K562 (cell line): ENCODE results near the gene ATF5. TPM values are rescaled to one million over a fixed set of nuclear protein-coding genes. Genes with fewer than 3 reads are reported as not detected.

Experiments
- ATAC-seq: fragments of 200-7000 bp; cut with Tn5 transposase; 3 replicates; pipeline ENCODE4 v1.9.1; 2020; ENCODE audit warnings: moderate library complexity
- BruUV-seq: library from RNA; stranded (reverse); fragments of 400-500 nt; replicated peaks from 2 replicates; lab custom pipeline; 2021; lab: Mats Ljungman, UMichigan
- CTCF ChIA-PET: fragments of 300-600 bp; formaldehyde crosslinking; extraction: SDS; loops from one replicate; lab custom pipeline; 2021; ENCODE audit warnings: low intra/inter-chr PET ratio; lab: Yijun Ruan, JAX
- POLR2A ChIA-PET: fragments of 300-600, 350-650 bp; sonication (Branson Sonifier 250); formaldehyde crosslinking; extraction: SDS; loops from one replicate; lab custom pipeline; 2021; ENCODE audit warnings: antibody characterized with exemption, inconsistent platforms; lab: Yijun Ruan, JAX
- DNase-seq, 4 experiments: peaks; one replicate each; pipeline versions ENCODE4 v3.0.0 to v3.0.0-alpha.2; 2011 to 2018; ENCODE audit warnings: low spot score in 3 of 4, mixed read lengths in 3 of 4; ENCODE audit errors: extremely low read depth in 1 of 4
- FAIRE-seq: peaks from 2 replicates; lab custom pipeline; 2011; peaks lifted over from hg19 to GRCh38; lab: Jason Lieb, UNC
- H2AFZ ChIP-seq: 2 replicates; pipeline ENCODE4 v1.6.0; 2011; ENCODE audit warnings: low read depth, low read length, control low read depth, inconsistent platforms
- H3K27ac ChIP-seq: fragments of 200-600 bp; 3 replicates; pipeline ENCODE4 v1.8.0; 2011; ENCODE audit warnings: low read depth, mild to moderate bottlenecking, control low read depth, inconsistent platforms, low read length, moderate library complexity, mixed read lengths; ENCODE audit errors: extremely low read depth
- H3K27me3 ChIP-seq, 2 experiments: fragments of 300-600 bp in 1 of 2; 2 replicates in 1 of 2; 3 replicates in 1 of 2; pipeline versions ENCODE4 v1.6.0 to v1.8.0; 2011; ENCODE audit warnings: inconsistent platforms in 2 of 2, low read length in 2 of 2, mild to moderate bottlenecking in 1 of 2, mixed read lengths in 1 of 2, moderate library complexity in 1 of 2; ENCODE audit not compliant: control insufficient read depth in 2 of 2, insufficient read depth in 2 of 2
- H3K36me3 ChIP-seq: fragments of 300-600 bp; 3 replicates; pipeline ENCODE4 v1.8.0; 2011; ENCODE audit warnings: mild to moderate bottlenecking, low read length, inconsistent platforms; ENCODE audit not compliant: control insufficient read depth, insufficient read depth
- H3K4me1 ChIP-seq, 2 experiments: fragments of 200-600 bp in 1 of 2; replicated peaks in 1 of 2; 2 replicates in 1 of 2; 3 replicates in 1 of 2; pipeline versions ENCODE4 v1.5.1 to v1.8.0; 2011; ENCODE audit warnings: inconsistent platforms in 2 of 2, low read length in 2 of 2, mild to moderate bottlenecking in 1 of 2, mixed read lengths in 1 of 2, moderate library complexity in 1 of 2; ENCODE audit not compliant: control insufficient read depth in 2 of 2, insufficient read depth in 2 of 2
- H3K4me2 ChIP-seq: 2 replicates; pipeline ENCODE4 v1.6.1; 2011; ENCODE audit warnings: low read length, control low read depth, inconsistent platforms, mixed read lengths; ENCODE audit not compliant: insufficient read depth
- H3K4me3 ChIP-seq: fragments of 200-600 bp; sonication (generic), shearing (Covaris generic); 2 replicates; pipeline ENCODE4 v1.5.1; 2016; ENCODE audit warnings: control low read depth, inconsistent platforms
- H3K79me2 ChIP-seq: fragments of 200-600 bp; 3 replicates; pipeline ENCODE4 v1.8.0; 2011; ENCODE audit warnings: low read length, inconsistent platforms; ENCODE audit not compliant: control insufficient read depth, insufficient read depth
- H3K9ac ChIP-seq, 2 experiments: 2 replicates each; pipeline versions ENCODE4 v1.6.0 to v1.6.1; 2011; ENCODE audit warnings: low read depth in 2 of 2, low read length in 2 of 2, control low read depth in 1 of 2, inconsistent platforms in 1 of 2, mild to moderate bottlenecking in 1 of 2, mixed read lengths in 1 of 2; ENCODE audit not compliant: insufficient read depth in 1 of 2
- H3K9me1 ChIP-seq: one replicate; pipeline ENCODE4 v1.6.0; 2011; ENCODE audit warnings: inconsistent platforms, mild to moderate bottlenecking, low read length, moderate library complexity; ENCODE audit not compliant: control insufficient read depth, insufficient read depth
- H3K9me3 ChIP-seq: replicated peaks from 2 replicates; pipeline ENCODE4 v1.5.1; 2011; ENCODE audit warnings: low read depth, low read length, inconsistent platforms; ENCODE audit not compliant: control insufficient read depth, insufficient read depth
- H4K20me1 ChIP-seq: replicated peaks from 2 replicates; pipeline ENCODE4 v1.6.1; 2011; ENCODE audit warnings: low read length, inconsistent platforms, mixed read lengths; ENCODE audit not compliant: control insufficient read depth, insufficient read depth
- C11orf30 ChIP-seq: fragments of 450-650 bp; IDR thresholded peaks from 2 replicates; pipeline ENCODE4 v1.6.1; 2016; ENCODE audit warnings: low read depth, mild to moderate bottlenecking
- CEBPB ChIP-seq: fragments of 450-650 bp; IDR thresholded peaks from 2 replicates; pipeline ENCODE4 v1.6.1; 2016; ENCODE audit warnings: missing genetic modification characterization, missing compliant biosample characterization
- FOXJ2 ChIP-seq: fragments of 200-800 bp; sonication (Bioruptor generic); IDR thresholded peaks from 2 replicates; pipeline ENCODE4 v1.6.1; 2016; ENCODE audit warnings: missing genetic modification characterization, missing compliant biosample characterization
- HOXB6 ChIP-seq: fragments of 250-450 bp; sonication (Bioruptor Pico); IDR thresholded peaks from 2 replicates; pipeline ENCODE4 v1.5.1; 2022; ENCODE audit warnings: mild to moderate bottlenecking, borderline replicate concordance
- MAFF ChIP-seq: IDR thresholded peaks from 2 replicates; pipeline ENCODE4 v1.6.1; 2012; ENCODE audit warnings: low read length, improper control_type of control experiment
- MIER1 ChIP-seq: fragments of 450-650 bp; IDR thresholded peaks from 2 replicates; pipeline ENCODE4 v1.6.1; 2016; ENCODE audit warnings: antibody characterized with exemption, mild to moderate bottlenecking, low read depth
- RAD51 ChIP-seq: fragments of 450-650 bp; IDR thresholded peaks from 2 replicates; pipeline ENCODE4 v1.7.1; 2016; ENCODE audit warnings: low read depth, mild to moderate bottlenecking, borderline replicate concordance
- UBTF ChIP-seq, 2 experiments: IDR thresholded peaks; 2 replicates each; pipeline ENCODE4 v1.6.1; 2012; ENCODE audit warnings: improper control_type of control experiment in 2 of 2, low read depth in 2 of 2, low read length in 2 of 2, borderline replicate concordance in 1 of 2
- ZC3H11A ChIP-seq: IDR thresholded peaks from 2 replicates; pipeline ENCODE4 v1.6.1; 2012; ENCODE audit warnings: low read depth, low read length, improper control_type of control experiment
- ZNF134 ChIP-seq: fragments of 250-450 bp; sonication (Bioruptor Pico); conservative IDR thresholded peaks from 2 replicates; pipeline ENCODE4 v1.4.0; 2020
- ZNF174 ChIP-seq: fragments of 250-450 bp; sonication (Bioruptor Pico); IDR thresholded peaks from 2 replicates; pipeline ENCODE4 v1.4.0; 2020; ENCODE audit warnings: mild to moderate bottlenecking
- ZNF239 ChIP-seq: fragments of 250-450 bp; sonication (Bioruptor Pico); IDR thresholded peaks from 2 replicates; pipeline ENCODE4 v1.4.0; 2020; ENCODE audit warnings: mild to moderate bottlenecking
- ZNF740 ChIP-seq, 3 experiments: fragments of 200-800 bp in 1 of 3; sonication (Bioruptor generic) in 1 of 3; sonication (generic) in 1 of 3; formaldehyde crosslinking in 1 of 3; IDR thresholded peaks; 2 replicates each; pipeline versions ENCODE4 v1.6.1 to v1.8.0; 2016 to 2022; ENCODE audit warnings: mild to moderate bottlenecking in 2 of 3, missing compliant biosample characterization in 2 of 3, missing genetic modification characterization in 2 of 3, missing genetic modification reagents in 1 of 3
- ZNF780A ChIP-seq: fragments of 250-450 bp; sonication (Bioruptor Pico); IDR thresholded peaks from 2 replicates; pipeline ENCODE4 v1.5.0; 2021; ENCODE audit warnings: mild to moderate bottlenecking
- WGBS: fragments of 100-300 bp; shearing (Covaris generic); methylation state at CpG from one replicate; pipeline ENCODE4 v1.1.6; 2016; ENCODE audit warnings: low coverage, mixed read lengths; ENCODE audit not compliant: insufficient coverage; ENCODE audit errors: missing lambda C conversion rate; 5-methylcytosine and 5-hydroxymethylcytosine counted together
- in situ Hi-C: fragments of 300-500 bp; cut with MboI; formaldehyde crosslinking; loops from 4 replicates; pipeline ENCODE4 v1.15.0; 2018; ENCODE audit warnings: inconsistent platforms, mixed read lengths
- intact Hi-C: fragments of 100-400 bp; cut with micrococcal nuclease; formaldehyde crosslinking; loops from 2 replicates; pipeline ENCODE4 v1.14.2; 2022
- polyA plus RNA-seq, 8 experiments: library from polyadenylated mRNA; depleted of rRNA in 4 of 8; stranded (reverse) in 5 of 8; unstranded in 3 of 8; fragments of >200 nt; fragmentation: Nextera tagmentation in 2 of 8; fragmentation: Illumina TruSeq in 1 of 8; extraction: Ambion mirVana in 2 of 8; extraction: Trizol in 1 of 8; gene quantifications; 2 replicates each; pipeline versions ENCODE4 v1.2.1 to v1.2.3, GENCODE V29; 2011 to 2014; ENCODE audit warnings: inconsistent platforms in 1 of 8, missing spikeins in 1 of 8
- total RNA-seq, 7 experiments: library from RNA; depleted of rRNA in 6 of 7; stranded (reverse); fragments of >200 nt in 6 of 7; fragmentation: Illumina TruSeq in 2 of 7; extraction: Trizol in 2 of 7; gene quantifications; 2 replicates each; pipeline versions ENCODE4 v1.2.1 to v1.2.3, GENCODE V29; 2011 to 2021; ENCODE audit warnings: low replicate concordance in 1 of 7

The ATF5 gene
- total and polyA plus RNA-seq, 9 of the 15 experiments (the other 6 are each of a cell fraction or from before 2014, with no cell fraction given), result 3.0 to 57.6 (median 11.1) TPM

- no peaks in the 10 kb centered on the region for H3K27me3 ChIP-seq
- no peak for FAIRE-seq
- H4K20me1 ChIP-seq, result no peaks in the 10 kb centered on the region
- peak overlapping the region in 1 of 2 experiments; percentile 77; a peak in 2 of 4 replicates for H3K9ac ChIP-seq
- no peak overlapping the region for H3K4me3 ChIP-seq
- H2AFZ ChIP-seq, result no peak overlapping the region
- peaks cover 49% of the 10 kb centered on the region for H3K36me3 ChIP-seq
- WGBS, result 61% methylated on average over 3 of the region's 3 CpGs
- in situ Hi-C loops (no loop called here), intact Hi-C loops (no loop called here)
- no peak overlapping the region; the same call in 1 of the 3 replicates for H3K27ac ChIP-seq
- DNase-seq, result no peak
- H3K4me2 ChIP-seq, result no peak overlapping the region
- ChIA-PET POLR2A (interaction anchor here (0.6 kb wide), 1 partner anchor 25 kb away, joined by 3 read pairs; no protein-coding TSS in a partner anchor), CTCF (no interaction called here)
- H3K4me1 ChIP-seq, result peaks cover 12 to 67% of the 10 kb centered on the region in 2 experiments
- no peaks in the 10 kb centered on the region for H3K9me3 ChIP-seq
- ATAC-seq, result no peak
- H3K79me2 ChIP-seq, result no peaks in the 10 kb centered on the region
- no TSS peak for BruUV-seq
- H3K9me1 ChIP-seq, result no peaks in the 10 kb centered on the region
- TF ChIP-seq ZNF174 (no peak), ZNF239 (CRISPR knock-in tag) (no peak), C11orf30 (peak; percentile 61), ZNF134 (CRISPR knock-in tag) (no peak), RAD51 (no peak), ZC3H11A (no peak), FOXJ2 (tag) (no peak), ZNF740 (CRISPR knock-in tag; IDR thresholded peaks at IDR 0.05) (no peak), ZNF740 (tag; IDR thresholded peaks at IDR 0.05) (no peak), CEBPB (no peak), MIER1 (no peak), MAFF (peak; percentile 24; the same call in 1 of the 2 replicates), ZNF780A (CRISPR knock-in tag) (no peak), UBTF (IDR thresholded peaks at IDR 0.05; ENCODE audit: borderline replicate concordance in 1 of 2, low read depth in 2 of 2, low read length in 2 of 2) (no peak), HOXB6 (CRISPR knock-in tag) (no peak)
Measured at GRCh38 chr19:49884760-49885159, 44.2 kb upstream of the ATF5 start.
